ACHN (cell line): ENCODE results near the gene PTGER4.
"Not testable (repeated sequence)": the region's sequence is repeated elsewhere in the genome, so short reads cannot be mapped to it uniquely, and the experiment has no call there.

Experiments used
- DNase-seq: peaks from one replicate; pipeline ENCODE4 v3.0.0-alpha.2; 2015
- in situ Hi-C: cut with HindIII; loops from 2 replicates; pipeline ENCODE4 v1.10.0; 2017; ENCODE audit warnings: low sequenced_read_pairs, low pct_ligation_motif_present, low pct_unique_long_range_greater_than_20kb

PTGER4 gene

DNA sequence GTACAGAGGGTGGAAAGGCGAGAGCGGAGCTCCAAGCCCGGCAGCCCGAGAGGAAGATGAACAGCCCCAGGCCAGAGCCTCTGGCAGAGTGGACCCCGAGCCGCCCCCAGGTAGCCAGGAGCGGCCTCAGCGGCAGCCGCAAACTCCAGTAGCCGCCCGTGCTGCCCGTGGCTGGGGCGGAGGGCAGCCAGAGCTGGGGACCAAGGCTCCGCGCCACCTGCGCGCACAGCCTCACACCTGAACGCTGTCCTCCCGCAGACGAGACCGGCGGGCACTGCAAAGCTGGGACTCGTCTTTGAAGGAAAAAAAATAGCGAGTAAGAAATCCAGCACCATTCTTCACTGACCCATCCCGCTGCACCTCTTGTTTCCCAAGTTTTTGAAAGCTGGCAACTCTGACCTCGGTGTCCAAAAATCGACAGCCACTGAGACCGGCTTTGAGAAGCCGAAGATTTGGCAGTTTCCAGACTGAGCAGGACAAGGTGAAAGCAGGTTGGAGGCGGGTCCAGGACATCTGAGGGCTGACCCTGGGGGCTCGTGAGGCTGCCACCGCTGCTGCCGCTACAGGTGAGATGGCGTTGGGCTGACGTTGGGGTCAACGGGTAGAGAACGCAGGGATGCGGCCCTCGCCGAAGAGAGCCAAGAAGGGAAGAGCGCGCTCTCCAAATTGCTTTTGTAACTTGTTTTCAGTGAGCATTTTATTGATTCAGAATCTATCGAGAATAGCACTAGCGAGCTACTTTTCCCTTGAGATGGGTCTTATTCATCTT lies at the start of gene PTGER4:
TSS of gene PTGER4 (plus strand) at position 3 of the 769 bp plus-strand sequence. CDS start 1,079 bp downstream, outside the sequence.
- no peak for DNase-seq
- in situ Hi-C loops: no loop called here

DNA sequence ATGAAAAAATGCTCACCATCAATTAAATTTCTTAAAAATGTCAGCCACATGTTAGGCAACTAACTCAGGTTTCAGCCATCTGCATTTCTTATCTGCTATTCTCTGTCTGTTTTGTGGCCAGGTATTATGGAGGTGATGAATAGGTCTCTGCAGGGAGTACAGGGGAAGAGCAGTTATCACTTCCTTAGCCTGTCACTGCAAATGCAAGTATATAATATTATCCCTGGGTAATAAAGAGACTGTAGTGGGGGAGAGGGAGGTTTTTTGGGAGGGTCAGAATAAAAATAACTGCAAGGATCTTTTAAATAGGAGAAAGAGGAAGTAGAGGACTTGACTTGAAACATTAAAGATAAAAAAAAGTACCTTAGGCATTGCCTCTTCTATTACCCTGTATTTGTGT lies 49.6 kb upstream of the PTGER4 start:
- in situ Hi-C loops: no loop called here
- no peak for DNase-seq

DNA sequence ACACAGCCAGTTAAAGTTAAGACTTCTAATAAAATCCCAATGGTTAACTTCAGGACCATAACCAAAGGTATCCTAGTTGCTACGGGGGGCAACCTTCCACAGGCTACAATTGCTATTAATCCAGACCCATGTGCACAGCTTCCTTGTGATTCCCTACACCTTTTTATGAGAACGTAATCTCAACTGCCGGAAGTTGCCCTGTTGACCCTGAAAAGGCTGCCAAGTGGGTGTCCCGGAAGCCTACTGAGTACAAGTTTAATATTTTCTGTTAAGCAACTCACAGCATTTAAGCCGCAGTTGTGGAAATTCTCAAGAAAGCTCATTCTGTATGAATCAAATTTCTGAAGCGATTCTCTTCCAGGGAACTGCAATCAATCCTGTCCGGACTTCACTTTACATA lies 48.5 kb upstream of the PTGER4 start:
- no peak for DNase-seq
- in situ Hi-C loops: no loop called here

DNA sequence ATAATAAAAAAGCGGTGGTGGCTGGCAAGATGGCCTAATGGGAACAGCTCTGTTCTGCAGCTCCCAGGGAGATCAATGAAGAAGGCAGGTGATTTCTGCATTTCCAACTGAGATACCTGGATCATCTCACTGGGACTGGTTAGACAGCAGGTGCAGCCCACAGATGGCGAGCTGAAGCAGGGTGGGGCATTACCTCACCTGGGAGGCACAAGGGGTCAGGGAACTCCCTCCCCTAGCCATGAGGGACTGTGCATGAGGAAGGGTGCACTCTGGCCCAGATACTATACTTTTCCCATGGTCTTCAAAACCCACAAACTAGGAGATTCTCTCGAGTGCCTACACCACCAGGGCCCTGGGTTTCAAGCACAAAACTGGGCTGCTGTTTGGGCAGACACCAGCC lies 45.6 kb upstream of the PTGER4 start:
- DNase-seq: no peak
- in situ Hi-C loops: no loop called here

DNA sequence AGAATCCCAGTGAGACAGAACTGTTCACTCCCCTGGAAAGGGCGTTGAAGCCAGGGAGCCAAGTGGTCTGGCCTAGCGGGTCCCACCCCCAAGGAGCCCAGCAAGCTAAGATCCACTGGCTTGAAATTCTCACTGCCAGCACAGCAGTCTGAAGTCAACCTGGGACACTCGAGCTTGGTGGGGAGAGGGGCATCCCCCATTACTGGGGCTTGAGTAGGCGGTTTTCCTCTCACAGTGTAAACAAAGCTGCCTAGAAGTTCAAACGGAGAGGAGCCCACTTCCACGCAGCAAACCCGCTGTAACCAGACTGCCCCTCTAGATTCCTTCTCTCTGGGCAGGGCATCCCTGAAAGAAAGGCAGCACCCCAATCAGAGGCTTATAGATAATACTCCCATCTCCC lies 45.1 kb upstream of the PTGER4 start:
- in situ Hi-C loops: no loop called here
- no peak for DNase-seq

DNA sequence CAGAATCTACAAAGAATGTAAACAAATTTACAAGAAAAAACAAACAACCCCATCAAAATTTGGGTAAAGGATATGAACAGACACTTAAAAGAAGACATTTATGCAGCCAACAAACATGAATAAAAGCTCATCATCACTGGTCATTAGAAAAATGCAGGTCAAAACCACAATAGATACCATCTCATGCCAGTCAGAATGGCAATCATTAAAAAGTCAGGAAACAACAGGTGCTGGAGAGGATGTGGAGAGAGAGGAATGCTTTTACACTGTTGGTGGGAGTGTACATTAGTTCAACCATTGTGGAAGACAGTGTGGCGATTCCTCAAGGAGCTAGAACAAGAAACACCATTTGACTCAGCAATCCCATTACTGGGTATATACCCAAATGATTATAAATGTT lies 40.2 kb upstream of the PTGER4 start:
- DNase-seq, in situ Hi-C loops: not testable (repeated sequence)

DNA sequence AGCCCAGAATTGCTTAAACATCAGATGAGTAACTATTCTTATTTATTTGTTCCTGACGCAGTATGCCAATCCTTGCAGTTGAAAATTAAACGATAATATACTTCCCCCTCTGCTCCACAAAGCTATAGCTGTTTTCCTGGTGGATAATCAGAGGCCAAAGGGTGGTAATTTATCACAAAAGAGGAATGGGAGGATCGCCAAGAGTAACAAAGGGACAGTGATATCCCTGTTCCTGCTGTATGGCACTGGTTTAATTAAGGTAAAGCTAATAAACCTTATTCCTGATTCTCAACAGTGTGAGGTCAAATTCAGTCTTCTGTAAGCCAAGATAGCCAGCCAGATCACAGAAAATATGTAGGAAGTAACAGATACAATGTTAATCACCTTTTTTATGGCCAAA lies 33.4 kb upstream of the PTGER4 start:
- in situ Hi-C loops: no loop called here

DNA sequence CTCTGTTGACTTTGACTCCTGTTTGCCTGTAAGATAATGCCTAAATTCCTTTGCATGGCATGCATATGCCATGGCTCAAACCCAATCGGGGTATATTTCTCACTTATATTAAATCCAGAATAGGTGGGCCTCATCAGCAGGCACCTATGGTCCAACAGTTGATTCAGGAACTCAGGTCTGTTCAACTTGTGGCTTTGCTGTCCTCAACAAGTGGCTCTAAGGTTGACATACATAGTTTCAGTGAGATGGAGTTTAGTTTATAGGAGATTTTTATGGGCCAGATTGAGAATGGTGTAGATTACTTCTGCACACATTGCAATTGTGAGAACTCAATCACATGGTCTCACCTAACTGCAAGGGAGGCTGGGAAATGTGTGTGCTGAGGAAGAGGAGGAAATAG lies 31.6 kb upstream of the PTGER4 start:
- in situ Hi-C loops: no loop called here
- no peak for DNase-seq

More for the DNA sequence above, 33.4 kb upstream of the PTGER4 start:
- no peak for DNase-seq

DNA sequence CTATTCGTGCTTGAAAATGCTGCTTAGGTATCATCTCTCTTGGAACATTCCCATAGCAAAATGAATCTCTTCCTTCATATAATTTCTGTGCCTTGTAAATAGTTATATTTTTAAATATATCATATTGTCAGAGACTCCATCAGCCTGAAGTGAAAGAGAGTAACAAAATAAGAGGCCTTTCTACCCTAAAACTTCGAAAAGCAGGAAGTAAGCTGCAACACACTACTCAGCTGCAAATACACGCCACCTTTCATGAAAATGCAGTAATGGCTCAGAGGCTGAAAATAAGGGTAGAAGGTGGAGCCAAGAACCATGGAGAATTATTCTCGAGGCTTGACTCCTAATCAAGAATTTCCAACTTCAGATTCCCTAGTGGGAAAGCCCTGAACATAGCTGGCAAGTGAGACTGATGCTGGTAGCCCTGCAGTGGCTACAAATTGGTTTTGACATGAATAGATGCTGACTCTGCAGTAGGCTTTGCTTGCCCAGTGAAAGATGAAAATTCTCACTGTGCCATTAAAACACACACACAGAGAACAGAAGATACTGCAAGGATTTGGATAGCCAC lies 30.2 kb upstream of the PTGER4 start:
- in situ Hi-C loops: no loop called here
- DNase-seq: no peak

DNA sequence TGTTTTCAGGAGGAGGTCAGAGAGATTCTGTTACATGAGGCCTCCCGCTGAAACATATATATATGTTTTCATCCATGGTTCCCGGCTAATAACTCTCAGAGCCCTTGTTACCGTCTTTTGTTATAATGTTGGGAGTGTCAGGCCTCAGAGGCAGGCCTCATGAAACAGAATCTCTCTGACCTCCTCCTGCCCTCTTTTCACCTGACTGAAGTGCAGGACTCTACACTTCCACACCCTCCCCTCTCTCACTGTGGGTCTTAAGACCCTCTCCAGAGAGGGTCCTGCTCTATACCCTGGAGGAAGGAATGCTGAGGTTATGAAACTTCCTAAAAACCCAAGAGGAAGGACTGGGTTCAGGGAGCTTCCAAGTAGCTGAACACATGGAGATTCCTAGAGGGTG lies 28.5 kb upstream of the PTGER4 start:
- DNase-seq: no peak
- in situ Hi-C loops: no loop called here

DNA sequence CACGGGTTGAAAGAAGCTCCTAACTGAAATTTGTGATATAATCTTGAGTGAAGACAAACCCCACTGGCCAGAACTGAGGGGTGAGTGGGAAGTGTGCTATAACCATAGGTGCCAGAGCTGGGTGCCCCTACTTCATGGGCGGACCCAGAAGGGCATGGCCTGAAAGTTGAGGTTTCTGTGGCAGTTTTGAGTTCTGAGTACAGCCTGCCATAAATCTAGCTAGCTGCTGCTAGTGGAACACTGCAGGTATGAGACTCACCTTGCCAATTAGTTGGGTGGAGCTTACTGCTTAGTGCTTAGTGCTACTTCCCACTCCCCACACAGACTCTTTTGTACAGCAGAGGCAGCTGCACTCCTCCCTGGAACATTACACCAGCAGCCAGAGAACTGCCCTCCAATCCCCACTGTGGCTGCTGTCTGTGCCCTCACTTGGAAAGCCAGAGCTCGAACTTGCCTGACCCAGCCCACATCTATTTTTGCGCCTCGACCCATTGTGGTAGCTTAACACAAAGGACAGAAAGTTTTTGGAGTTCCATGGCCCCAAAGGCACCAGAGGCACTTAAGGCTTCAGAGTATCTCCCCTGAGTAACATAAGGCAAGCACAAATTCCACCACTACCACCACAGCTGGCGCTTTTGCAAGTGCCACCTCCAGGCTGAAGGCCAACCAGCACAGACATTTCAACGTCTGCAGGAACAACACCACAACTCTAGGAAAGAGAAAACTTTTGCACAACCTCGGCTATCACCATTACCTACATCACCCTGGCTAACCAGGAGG lies 27.1 kb upstream of the PTGER4 start:
- in situ Hi-C loops: no loop called here
- no peak for DNase-seq

DNA sequence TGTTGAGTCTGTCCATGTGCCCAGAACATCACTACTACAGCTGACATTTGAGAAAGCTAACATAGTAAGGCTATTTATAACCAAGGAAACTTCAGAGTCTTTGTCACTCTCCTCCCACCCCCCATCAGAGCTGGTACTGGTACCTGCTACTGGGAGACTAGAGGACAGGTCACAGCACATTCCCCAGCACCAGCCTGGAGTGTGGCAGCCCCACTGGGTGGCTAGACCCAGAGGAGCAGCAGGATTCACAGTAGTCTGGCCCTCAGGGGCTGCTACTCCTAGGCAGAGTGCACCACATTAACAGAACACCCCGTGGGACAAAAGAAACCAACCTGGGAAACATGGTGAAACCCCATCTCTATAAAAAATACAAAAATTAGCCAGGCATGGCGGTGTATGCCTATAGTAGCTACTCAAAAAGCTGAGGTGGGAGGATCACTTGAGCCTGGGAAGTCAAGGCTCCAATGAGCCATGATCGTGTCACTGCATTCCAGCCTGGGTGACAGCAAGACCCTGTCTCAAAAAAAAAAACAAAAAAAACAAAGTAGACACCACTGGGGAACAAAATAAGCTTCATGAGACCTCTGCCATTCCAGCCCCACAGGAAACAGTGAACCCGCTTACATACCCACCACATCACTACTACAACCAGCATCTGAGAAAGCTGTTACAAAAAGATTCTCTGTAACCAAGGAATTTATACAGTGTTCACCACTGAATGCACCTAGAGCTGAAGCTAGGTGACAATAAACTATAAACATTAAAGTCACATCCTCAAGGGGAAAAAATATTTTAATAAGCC lies 26.3 kb upstream of the PTGER4 start:
- DNase-seq: no peak
- in situ Hi-C loops: no loop called here

DNA sequence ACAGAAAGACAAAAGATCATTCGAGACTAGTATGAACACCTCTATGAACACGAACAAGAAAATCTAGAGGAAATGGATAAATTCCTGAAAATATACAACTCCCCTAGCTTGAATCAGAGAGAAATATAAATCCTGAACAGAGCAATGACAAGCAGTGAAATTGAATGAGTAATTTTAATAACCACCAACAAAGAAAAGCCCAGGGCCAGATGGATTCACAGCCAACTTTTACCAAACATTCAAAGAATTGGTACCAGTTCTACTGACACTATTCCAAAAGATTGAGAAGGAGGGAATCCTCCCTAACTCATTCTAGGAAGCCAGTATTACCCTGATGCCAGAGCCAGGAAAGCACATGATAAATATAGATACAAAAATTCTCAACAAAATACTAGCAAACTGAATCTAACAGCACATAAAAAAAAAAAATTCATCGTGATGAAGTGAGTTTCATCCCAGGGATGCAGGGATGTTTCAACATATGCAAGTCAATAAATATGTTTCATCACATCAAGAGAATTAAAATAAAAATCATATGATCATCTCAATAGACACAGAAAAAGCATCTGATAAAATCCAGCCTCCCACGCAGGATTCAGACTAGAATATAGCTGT lies 25.2 kb upstream of the PTGER4 start:
- in situ Hi-C loops: no loop called here
- DNase-seq: no peak

DNA sequence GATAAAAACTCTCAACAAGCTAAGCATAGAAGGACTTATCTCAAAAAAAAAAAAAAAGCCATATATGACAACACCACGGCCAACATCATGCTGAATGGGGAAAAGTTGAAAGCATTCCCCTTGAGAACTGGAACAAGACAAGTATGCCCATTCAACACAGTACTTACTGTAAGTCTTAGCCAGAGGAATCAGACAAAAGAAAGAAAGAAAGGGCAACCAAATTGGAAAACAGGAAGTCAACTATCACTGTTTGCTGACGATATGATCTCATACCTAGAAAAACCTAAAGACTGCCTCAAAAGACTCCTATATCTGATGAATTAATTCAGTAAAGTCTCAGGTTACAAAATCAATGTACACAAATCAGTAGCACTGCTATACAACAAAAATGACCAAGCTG lies 24.6 kb upstream of the PTGER4 start:
- no peak for DNase-seq
- in situ Hi-C loops: no loop called here

DNA sequence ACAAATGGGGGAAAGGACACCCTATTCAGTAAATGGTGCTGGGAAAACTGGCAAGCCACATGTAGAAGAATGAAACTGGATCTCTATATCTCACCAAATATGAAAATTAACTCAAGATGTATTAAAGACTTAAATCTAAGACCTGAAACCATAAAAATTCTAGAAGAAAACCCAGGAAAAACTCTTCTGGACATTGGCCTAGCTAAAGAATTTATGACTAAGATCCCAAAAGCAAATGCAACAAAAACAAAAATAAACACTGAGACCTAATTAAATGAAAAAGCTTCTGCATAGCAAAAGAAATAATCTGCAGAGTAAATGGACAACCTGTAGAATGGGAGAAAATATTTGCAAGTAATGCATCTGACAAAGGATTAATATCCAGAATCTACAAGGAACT lies 23.6 kb upstream of the PTGER4 start:
- DNase-seq, in situ Hi-C loops: not testable (repeated sequence)

DNA sequence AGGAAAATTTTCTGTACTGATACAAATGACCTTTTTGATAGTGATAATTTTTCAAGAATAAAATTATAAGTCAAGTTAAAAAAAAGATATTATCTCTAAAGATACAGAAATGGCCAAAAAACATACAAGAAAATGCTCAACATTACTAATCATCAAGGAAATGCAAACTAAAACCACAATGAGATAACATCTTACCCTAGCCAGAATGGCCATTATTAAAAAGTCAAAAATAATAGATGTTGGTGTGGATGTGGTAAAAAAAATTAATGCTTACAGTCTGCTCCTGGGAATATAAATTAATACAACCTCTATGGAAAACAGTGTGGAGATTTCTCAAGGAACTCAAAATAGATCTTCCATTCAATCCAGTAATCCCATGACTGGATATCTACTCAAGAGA lies 22.9 kb upstream of the PTGER4 start:
- no peak for DNase-seq
- in situ Hi-C loops: no loop called here

DNA sequence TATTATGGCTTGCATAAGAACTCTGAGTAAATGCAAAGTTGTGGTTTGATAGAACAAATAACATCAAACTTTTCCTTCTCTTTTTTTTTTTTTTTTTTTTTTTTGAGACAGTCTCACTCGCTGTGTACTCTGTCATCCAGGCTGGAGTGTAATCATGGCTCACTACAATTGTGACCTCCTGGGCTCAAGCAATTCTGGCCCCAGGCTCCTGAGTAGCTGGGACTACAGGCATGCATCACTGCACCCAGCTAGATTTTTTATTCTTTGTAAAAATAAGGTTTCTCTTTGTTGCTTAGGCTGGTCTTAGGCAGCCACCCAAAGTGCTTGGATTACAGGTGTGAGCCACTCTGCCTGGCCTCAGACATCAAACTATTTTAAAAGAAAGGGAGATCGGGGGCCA lies 19.0 kb upstream of the PTGER4 start:
- DNase-seq: no peak
- in situ Hi-C loops: no loop called here

DNA sequence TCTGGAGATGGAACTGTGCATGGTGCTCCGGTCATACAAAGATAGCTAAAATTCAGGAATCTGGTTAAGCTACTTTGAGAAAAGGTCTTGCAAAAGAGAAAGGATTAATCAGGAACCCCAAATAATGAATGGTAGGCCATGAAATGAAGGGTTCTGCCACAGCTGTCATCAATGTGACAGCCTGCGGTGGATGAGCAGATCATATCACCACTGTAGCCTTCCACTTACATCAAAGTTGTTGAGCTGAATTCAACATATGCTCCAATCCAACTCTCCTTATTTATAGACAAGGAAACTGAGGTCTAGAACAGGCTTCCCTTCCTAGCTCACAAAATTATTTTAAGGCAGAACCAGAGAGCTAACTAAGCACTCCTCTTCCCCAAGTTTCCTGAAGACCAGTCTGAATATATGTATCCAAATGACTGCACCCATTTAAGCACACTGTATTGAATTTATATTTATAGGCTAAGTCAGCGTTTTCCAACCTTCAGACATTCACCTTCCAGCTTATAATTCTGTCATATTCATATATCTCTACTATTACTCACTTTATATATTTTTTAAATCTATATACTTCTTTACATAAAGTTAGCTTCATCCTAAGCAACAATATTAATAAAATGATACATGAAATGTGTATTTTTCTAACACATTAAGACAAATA lies 13.9 kb upstream of the PTGER4 start:
- in situ Hi-C loops: no loop called here
- no peak for DNase-seq
